Right renal pelvis (tissue), 4 donors: Measurements from ENCODE around the gene EIF4EBP3. TPM values are rescaled to one million over a fixed set of nuclear protein-coding genes. Genes with fewer than 3 reads are reported as not detected.

ENCODE experiments used
- DNase-seq, 4 donors: peaks; one replicate each; pipeline ENCODE4 v3.0.0-alpha.2; 2013; ENCODE audit warnings: low read depth in 4 of 4, low spot score in 3 of 4, missing footprints in 1 of 4
- polyA plus RNA-seq, 4 donors: library from polyadenylated mRNA; unstranded; fragments of 120-200 nt; gene quantifications; one replicate each; pipeline ENCODE4 v1.2.1, GENCODE V29; 2013; ENCODE audit not compliant: insufficient read length in 4 of 4

The EIF4EBP3 gene
- polyA plus RNA-seq, 4 donors: 10.4 to 12.5 (median 12.0) TPM

DNA sequence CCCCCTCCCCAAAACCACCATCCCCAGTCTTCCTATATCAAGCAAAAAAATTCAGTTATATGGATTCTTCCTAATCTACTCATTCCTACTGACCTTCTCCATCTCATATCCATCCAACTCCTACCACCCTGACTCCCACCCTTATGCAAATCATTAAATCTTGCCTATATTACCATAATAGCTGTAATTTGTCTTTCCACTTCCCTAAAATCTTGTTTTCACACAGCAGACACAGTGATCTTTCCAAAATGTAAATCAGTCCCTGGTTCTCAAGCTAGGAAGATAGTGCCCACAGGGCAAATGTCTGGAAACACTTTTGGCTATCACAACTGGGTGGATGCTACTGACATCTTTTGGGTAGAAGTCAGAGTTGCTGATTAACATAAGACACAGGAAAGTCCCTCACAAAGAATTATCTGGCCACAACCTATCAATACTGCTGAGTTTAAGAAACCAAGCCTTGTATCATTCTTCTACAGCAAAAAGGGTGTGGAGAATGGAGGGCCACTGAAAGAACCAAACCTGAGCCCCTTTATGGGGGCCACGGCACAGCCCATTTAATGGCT lies 8.4 kb downstream of the EIF4EBP3 start:
- no peak for DNase-seq

DNA sequence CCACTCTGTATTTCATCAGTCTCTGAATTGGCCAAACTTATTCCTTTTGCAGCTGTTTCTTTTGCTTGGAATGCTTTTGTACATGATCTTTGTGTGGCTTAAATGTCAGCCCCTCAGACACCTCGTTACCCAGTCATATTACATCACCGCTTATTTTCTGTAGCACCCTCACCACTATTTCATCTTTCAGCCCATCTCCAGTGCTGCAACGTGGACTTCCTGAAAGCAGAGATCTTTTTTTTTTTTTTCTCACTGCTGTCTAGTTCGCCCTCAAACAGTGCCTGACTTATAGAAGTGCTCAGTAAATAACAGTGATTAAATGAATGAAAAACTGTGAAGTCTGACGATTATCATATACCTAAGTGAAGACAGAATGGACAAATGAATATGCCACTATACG lies 9.0 kb downstream of the EIF4EBP3 start:
- DNase-seq: no peak

DNA sequence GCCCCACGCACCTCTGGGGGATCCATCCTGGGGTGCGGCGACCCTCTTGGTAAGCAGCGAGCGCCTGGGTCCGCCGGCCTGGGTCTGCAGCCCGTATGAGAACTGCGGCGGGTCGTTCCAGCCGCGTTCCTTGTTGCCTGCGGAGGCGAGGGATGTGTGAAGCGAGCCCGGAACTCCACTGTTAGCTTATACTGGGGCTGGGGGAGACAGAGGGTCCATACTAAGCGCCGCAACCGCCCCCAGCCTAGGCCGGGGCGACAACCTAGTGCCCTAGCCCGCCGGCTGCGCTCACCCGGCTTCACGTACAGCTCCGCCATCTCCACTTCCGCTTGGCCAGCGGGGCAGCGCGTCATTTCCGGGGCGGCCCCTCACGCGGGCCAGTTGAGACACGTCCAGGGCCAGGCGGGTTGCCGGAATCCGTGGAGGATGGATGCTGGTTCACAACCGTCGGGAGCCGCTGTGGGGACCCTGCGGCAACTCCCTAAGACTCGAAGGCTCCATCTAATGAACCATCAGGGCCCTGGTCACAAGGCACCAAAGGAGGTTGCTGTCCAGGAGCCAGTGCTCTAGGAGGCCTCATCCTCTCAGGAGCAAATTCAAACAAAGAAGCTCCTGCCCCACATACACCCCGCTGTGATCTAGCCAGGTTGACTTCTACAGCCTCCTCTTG lies 9.8 kb downstream of the EIF4EBP3 start, which contains the start of gene SRA1:
Gene SRA1 (minus strand): TSS at position 338 of the 670 bp plus-strand sequence. CDS start 21 bp downstream, at position 317.
- peak; percentile 75 to 93 (median 82) for DNase-seq

DNA sequence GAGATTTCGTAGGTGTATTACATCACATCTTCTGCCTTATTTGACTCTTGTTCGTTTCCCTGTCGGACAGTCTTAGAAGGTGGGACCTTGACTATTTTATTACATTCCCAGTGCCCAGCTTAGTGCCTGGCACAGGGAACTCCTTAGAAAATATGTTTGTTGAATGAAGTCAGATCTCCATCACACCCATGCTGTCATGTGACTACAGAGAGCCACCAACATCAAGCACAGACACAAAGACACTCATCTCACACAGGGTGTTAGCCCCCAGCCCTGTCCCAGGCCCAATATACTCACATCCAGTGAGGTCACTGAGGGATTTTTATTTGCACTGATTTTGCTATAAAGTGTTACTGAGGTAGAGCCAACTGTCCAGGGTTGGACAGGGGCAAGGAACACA lies 10.5 kb downstream of the EIF4EBP3 start:
- DNase-seq: no peak

DNA sequence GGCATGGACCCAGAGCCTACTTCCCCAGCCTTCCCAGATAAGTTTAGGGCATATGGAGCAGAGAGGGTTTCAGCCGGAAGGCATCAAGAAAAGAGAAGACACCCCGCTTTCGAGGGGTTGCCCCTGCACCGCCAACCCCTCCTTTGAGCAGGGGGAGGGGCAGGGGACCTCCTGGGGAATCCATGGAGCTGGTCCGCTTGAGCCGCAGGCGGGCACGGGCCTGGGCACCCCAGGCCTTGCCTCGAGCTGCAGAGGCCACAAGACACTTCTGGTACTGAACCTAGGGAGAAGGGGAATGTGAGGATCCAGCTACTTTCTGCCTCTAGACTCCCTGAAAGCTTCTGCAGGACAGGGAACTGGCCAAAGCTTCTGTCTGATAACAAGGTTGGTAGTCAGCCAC lies 11.1 kb downstream of the EIF4EBP3 start:
- no peak for DNase-seq

DNA sequence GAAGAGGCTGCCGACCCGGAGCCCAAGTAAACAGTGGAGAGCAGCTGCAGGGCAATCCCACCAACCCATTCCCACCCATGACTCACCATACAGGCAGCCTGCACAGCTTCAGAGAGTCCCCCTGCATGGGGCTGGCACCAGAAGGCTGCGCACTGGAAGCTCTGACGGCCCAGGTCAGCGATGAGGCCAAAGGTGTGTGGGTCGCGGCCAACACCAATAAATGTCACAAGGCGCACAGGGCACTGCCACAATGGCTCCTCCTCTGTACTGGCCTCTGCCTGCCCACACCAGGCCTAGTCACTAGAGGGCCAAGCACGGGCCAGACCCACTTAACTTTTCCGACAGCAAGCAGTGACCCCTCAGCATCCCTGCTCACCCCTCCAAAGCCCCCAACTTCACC lies 12.8 kb downstream of the EIF4EBP3 start:
- DNase-seq: no peak

DNA sequence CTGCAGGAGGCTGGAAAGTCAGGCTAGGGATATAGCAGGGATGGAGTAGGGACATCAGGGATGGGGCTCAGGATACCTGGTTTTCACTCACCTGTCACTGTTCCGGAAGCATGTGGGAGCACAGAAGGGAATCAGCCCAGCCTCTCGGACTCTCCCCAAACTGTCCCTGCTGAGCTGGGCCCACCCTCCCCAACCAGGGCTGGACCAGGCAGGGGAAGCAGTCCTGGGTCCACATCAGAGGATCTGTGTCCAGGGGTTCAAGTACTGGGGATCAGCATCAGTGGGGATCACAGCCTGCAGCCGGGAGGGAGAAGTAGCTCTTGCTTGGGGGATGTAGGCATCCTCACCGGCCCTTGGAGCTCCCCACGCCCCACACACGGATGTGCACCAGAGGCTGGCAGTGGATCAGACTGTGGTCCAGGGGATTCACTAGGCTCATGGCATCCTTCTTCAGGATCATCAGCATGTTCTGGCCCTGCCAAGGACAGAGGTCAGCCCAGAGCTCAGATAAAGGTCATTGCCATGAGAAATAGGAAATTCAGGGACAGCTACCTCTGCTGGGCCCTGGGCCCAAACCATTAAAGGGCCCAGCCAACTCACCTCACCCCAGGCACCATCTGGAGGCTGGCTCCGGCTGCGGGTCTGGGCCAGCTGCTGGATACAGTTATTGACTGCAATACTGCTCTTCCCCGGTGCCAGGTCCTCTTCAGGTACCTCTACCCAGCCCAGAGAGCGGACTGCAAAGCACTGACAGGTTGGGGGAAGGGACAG lies 14.5 kb downstream of the EIF4EBP3 start:
- no peak for DNase-seq

DNA sequence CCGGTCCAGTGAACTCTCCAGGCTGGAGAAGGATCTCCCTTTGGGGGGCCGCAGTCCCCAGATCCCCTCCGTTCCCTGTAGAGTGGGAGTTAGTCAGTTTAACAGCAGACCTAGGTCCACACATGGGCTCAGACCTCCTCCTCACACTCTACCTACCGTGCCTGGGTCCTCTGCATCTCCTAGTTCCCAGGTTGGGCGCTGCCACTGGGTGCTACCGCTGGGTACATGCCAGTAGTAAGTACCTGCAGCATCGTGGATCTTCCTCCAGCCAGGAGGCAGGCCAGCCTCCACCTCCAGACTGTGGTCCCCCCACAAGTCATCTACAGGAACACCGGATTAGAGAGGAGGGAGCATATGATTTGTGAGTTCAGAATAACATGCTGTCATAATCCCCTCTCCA lies 16.1 kb downstream of the EIF4EBP3 start:
- no peak for DNase-seq

DNA sequence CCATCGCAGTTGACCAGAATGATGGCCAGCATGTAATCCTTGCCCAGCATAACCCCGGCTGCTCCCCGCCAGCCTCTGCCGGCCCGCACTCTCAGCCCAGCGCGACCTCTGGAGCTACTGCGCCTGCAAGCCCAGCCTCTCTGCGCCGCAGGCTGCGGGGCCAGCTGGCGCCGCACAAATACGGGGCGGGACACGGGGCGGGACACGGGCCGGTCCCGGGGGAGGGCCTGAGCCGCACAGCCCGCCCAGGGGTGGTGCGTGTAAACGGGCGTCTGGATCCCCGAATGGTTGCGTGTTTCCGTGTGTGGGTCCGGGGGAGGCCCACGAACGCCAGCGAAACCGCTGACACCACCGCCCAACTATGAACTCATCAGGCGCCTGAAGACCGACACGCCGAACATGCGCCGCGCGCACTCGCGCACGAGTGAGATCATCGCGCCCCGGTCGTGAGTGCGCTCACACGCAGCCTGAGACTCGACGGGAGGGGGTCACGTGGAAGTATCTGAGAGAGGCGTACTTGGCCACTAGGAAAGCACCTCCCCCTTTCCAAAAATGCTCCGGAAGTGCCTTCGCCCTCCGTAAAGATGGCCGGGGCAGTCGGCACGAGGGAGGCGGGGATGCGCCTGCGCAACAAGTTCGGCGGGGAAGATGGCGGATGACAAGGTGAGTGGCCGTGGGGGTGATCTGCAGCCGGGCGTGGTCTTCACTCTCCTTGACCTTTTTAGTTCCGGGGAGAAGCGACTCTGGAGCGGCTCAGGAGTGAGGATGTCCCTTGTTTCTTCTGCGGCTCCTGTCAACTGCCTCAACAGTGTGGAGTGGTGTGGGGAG lies 16.9 kb downstream of the EIF4EBP3 start, which contains the start of the genes APBB3 and SLC35A4:
Gene APBB3 (minus strand): TSS at position 403 of the 828 bp plus-strand sequence. CDS start 353 bp downstream, at position 50.
Gene SLC35A4 (plus strand): TSS at position 633 of the 828 bp plus-strand sequence. CDS start 2,342 bp downstream, outside the sequence.
- DNase-seq: peak; percentile 93 to 95 (median 94)

DNA sequence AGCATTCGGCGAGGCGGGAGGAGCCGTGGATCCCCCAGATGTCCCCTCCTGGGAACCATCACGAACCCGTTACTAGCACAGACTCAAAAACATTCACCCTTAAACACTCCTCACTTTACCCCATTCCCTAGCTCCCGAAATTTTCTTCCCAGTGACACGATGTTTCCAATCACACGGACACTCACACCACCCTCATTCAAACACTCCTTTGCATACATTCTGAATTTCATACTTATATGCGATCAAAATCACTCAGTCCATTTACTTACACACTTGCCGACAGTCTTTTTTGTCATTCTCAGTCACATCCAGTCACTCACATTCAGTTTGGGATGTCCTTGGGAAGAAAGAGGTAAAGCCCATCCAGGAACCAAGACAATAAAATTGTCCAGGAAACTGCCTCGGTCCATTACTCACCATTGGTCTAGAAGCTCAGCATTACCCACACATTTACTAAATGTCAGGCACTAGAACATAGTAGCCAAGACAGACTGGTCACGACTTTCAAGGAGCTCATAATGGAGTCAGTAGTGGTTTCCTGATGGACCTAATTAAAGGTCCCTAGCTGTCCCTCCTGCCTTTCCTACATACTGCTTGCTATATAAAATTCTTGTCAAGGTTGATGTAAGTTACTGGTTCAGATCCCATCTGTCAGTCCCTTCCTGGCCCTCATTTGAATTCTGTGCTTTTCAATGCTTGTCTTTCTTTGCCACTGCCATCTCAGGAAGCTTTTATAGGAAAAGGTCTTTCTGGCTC lies 17.7 kb downstream of the EIF4EBP3 start:
- DNase-seq: no peak

DNA sequence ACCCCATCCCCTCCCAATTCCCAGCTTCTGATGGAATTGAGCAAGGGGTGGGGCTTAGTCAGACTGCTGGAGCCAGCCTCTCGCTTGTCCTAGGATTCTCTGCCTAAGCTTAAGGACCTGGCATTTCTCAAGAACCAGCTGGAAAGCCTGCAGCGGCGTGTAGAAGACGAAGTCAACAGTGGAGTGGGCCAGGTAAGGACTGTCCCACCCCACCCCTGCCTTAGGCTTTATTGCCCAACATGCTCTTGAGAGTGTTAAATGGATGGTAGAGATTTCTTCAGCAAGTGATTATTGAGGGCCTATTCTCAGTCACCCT lies 18.3 kb downstream of the EIF4EBP3 start:
- no peak for DNase-seq

DNA sequence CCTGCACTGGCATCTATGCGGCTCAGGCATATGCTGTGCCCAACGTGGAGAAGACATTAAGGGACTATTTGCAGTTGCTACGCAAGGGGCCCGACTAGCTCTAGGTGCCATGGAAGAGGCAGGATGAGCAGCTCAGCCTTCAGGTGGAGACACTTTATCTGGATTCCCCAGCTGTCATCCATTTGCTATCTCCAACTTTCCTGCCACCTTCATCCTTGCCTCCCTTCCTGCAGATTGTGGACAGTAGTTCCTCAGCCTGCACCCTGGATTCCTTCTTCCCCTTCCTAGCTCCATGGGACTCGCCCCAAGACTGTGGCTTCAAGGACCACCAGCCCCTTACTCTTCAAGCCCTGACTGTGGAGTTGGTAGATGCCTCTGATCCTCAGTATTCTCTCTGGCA lies 19.2 kb downstream of the EIF4EBP3 start:
- DNase-seq: no peak

DNA sequence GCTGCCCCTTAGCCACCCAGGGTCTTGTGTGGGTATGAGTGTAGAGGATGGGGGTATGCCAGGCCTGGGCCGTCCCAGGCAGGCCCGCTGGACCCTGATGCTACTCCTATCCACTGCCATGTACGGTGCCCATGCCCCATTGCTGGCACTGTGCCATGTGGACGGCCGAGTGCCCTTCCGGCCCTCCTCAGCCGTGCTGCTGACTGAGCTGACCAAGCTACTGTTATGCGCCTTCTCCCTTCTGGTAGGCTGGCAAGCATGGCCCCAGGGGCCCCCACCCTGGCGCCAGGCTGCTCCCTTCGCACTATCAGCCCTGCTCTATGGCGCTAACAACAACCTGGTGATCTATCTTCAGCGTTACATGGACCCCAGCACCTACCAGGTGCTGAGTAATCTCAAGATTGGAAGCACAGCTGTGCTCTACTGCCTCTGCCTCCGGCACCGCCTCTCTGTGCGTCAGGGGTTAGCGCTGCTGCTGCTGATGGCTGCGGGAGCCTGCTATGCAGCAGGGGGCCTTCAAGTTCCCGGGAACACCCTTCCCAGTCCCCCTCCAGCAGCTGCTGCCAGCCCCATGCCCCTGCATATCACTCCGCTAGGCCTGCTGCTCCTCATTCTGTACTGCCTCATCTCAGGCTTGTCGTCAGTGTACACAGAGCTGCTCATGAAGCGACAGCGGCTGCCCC lies 19.8 kb downstream of the EIF4EBP3 start:
- no peak for DNase-seq

DNA sequence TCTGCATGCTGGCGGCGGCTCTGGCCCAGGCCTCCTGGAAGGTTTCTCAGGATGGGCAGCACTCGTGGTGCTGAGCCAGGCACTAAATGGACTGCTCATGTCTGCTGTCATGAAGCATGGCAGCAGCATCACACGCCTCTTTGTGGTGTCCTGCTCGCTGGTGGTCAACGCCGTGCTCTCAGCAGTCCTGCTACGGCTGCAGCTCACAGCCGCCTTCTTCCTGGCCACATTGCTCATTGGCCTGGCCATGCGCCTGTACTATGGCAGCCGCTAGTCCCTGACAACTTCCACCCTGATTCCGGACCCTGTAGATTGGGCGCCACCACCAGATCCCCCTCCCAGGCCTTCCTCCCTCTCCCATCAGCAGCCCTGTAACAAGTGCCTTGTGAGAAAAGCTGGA lies 20.4 kb downstream of the EIF4EBP3 start:
- no peak for DNase-seq

DNA sequence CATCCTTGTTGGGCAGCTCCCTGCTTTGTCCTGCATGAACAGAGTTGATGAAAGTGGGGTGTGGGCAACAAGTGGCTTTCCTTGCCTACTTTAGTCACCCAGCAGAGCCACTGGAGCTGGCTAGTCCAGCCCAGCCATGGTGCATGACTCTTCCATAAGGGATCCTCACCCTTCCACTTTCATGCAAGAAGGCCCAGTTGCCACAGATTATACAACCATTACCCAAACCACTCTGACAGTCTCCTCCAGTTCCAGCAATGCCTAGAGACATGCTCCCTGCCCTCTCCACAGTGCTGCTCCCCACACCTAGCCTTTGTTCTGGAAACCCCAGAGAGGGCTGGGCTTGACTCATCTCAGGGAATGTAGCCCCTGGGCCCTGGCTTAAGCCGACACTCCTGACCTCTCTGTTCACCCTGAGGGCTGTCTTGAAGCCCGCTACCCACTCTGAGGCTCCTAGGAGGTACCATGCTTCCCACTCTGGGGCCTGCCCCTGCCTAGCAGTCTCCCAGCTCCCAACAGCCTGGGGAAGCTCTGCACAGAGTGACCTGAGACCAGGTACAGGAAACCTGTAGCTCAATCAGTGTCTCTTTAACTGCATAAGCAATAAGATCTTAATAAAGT lies 21.1 kb downstream of the EIF4EBP3 start:
- no peak for DNase-seq

DNA sequence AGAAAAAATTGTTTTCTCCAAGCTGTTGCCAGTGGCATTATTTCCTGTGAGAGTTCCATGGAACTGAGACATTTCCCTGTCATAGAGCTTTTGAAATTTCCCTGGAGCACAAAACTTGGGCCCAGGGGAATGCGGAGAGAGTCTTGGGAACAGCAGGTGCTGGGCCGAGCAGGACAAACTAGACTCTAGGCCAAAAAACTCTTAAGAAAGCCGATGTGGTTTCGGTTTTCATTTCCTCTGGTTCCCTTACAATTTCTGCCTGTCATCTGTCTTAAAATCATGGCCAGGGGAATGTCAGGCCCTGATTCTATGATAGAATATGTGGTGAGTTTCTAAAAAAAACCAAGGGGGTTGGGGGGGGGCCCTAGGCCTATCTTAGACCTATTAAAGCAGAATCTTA lies 21.7 kb downstream of the EIF4EBP3 start:
- no peak for DNase-seq

DNA sequence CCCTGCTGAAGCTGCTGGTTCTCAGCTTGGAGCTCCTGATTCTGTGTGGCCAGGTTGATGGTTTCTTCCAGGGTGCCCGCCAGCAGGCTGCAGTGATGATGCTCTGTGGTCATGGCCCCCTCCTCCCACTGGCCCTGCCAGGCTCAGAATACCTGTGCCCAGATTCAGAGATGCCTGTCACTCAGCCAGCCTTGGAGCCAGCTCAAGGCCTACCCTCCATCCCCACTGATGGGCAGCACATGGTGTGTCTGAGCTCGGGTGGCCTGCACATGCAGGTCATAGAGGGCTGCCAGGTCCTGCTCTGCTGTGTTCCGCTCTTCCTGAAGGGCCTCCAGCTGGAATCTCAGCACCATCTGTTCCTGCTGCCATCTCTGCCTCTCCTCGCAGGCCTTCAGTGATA lies 22.6 kb downstream of the EIF4EBP3 start:
- DNase-seq: no peak

DNA sequence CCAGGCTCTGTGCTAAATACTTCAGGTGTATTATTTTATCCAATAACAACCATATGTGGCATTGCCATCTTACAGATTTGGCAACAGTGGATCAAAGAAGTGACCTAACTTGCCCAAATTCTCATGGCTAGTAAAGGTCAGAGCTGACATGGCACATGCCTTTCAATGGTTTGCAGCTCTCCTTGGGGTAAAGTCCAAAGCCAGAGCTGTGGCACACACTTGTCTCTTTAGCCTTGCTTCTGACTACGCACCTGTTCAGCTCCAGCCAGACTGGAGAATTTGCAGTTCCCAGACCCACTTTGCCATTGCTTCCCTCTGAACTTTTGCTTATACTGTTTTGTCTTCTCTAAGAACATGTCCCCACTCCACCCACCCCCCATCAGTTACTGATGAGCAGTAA lies 23.0 kb downstream of the EIF4EBP3 start:
- no peak for DNase-seq

DNA sequence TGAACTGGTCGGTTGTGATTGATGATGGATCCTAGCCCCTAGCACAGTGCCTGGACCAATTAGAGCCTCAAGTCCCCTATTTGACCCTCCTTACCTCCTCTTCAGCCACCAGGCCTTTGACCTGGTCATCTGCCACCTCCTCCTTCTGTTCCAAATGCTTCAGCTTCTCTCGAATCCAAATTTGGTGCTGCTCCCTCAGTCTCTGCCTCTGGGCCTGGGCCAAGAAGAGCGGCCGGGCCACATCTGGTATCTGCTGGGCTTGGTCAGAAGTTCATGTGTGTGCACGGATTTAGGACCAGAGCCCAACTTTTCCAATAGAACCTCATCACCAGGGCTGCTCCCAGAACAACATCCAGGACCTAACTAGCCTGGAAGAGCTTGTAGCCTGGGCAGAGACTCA lies 23.6 kb downstream of the EIF4EBP3 start:
- no peak for DNase-seq
